HG02852 (cell line): ENCODE results near the gene HPSE2.
"Not testable (repeated sequence)": the region's sequence is repeated elsewhere in the genome, so short reads cannot be mapped to it uniquely, and the experiment has no call there.

Experiments
- ATAC-seq: cut with Tn5 transposase; IDR thresholded peaks from one replicate; pipeline ENCODE4 v1.9.1; 2021; ENCODE audit warnings: mild to moderate bottlenecking, moderate library complexity; ENCODE audit not compliant: unreplicated experiment

HPSE2 gene

DNA sequence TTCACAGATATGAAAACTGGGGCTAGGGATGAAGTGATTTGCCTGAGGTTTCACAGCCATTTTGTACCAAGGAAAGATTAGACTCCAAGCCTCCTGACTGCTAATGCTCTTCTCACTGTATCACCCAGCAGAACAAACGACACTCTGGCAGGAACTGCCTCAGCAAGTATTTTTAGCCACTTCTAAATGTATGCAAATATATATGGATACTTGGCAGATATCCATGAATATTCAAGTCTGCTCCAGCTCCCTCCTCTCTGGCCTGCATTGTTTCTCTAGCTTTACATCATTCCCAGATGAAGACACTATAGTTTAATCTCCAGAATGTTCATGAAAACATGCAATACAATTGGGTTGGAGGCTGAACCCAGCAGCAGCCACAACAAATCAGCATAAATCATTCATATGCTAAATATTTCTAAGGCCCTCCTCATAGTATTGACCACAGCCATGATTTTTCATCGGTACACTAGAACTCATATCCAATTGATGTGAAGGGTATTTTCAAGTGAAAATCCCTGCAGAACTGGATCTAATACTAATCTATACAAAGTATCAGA, 65.5 kb downstream of the HPSE2 start:
- no peak for ATAC-seq

DNA sequence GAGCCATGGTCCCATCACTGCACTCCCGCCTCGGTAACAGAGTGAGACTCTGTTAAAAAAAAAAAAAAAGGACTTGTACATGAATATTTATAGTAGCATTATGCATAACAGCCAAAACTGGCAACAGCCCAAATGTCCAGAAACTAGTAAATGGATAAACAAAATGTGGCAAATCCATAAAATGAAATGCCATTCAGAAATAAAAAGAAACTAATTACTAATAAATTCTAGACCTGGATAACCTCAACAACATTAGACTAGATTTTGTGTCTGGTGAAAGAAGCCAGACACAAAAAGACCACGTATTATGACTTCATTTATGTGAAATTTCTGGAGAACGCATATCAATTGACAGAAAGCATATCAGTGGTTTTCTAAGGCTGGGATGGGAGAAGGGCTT, 74.5 kb downstream of the HPSE2 start:
- no peak for ATAC-seq

DNA sequence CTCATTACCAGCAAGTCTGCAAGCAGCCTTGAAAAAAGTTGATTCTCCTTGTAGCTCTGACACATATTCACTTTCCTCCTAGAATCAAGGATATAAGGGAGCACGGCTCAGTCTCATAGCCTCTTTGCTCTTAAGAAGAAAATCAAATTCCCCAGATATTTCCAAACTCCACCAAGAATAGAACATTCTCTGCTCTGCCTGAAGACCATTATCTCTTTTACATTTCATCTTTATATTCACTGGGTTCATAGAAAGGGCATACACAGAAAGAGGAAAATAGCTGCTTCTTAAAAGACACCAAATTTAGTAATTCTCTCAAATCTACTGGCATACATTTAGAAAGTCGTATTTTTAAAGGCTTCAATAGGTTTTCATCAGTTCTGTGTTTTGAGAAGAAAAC, 92.0 kb downstream of the HPSE2 start:
- ATAC-seq: no peak

DNA sequence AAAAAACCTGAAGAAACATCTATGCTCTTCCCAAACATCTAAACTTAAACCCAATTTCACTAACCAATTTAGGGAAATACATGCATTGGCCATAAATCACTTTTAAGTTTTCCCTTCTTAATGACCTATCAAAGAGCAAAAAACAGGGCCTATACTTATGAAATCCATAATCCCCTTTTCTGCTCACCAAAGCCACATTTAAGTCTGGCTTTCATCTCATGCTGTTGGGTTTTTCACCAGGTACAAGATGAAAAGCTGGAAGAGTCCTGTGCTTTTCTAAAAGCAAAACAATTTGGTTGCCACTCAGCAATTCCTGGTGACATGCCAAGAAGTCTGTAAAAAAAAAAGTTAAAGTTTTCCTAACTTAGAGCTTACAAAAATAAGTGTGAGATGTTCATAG, 92.6 kb downstream of the HPSE2 start:
- ATAC-seq: no peak

DNA sequence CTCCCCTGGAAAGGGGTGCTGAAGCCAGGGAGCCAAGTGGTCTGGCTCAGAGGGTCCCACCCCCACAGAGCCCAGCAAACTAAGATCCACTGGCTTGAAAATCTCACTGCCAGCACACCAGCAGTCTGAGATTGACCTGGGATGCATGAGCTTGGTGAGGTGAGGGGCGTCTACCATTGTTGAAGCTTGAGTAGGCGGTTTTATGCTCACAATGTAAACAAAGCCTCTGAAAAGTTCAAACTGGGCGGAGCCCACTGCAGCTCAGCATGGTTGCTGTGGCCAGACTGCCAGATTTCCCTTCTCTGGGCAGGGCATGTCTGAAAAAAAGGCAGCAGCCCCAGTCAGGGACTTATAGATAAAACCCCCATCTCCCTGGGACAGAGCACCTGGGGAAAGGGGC, 102.8 kb downstream of the HPSE2 start:
- not testable (repeated sequence) for ATAC-seq

DNA sequence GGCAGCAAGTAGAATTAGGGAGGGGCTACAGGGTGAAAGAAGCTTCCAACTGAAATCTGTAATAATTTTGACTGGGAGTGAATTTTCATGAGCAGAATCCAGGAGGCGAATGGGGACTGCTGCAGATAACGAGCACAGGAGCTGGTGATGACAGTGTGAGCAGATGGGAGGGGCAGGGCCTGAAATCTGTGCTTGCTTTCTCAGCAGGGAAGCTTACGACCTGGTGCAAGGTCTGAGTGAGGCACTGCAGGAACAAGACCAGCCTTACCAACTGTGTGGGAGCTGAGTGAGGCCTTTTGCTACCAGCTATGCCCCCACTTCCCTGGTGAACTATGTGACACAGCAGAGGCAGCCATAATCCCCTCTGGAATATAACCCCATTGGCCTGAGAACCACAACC, 109.8 kb downstream of the HPSE2 start:
- no peak for ATAC-seq

DNA sequence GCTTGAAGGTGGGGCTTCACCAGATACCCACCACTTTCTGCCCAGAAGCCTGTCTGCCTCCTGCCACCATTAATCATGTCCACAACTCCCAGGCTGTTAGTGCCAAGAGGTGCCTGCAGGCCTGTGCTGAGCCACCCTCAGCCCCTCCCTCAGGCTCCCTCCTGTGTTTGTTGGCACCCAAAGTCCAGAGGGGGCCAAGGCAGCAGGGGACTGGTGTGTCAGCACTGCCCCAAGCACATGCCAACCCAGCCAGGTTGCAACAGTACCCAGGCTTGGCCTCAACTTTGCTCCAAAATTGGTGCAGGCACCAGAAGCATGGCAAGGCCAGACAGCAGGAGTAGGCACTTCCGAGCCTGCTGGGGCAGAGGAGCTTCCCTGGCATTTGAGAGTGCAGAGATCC, 111.3 kb downstream of the HPSE2 start:
- no peak for ATAC-seq

DNA sequence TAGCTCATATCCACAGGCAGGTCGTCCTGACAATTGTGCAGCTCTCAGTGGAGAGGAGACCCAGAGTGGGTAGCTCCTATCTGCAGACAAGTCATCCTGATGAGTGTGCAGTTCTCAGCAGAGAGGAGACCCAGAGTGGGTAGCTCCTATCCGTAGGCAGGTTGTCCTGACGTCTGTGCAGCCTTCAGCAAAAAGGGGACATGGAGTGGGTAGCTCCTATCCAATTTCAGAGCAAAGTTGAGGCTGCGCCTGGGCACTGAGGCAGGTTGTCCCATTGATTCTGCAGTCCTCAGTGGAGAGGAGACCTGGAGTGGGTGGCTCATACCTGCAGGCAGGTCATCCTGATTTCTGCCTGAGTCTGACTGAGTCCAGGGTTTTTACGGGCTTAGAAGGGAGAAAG, 111.8 kb downstream of the HPSE2 start:
- ATAC-seq: no peak

DNA sequence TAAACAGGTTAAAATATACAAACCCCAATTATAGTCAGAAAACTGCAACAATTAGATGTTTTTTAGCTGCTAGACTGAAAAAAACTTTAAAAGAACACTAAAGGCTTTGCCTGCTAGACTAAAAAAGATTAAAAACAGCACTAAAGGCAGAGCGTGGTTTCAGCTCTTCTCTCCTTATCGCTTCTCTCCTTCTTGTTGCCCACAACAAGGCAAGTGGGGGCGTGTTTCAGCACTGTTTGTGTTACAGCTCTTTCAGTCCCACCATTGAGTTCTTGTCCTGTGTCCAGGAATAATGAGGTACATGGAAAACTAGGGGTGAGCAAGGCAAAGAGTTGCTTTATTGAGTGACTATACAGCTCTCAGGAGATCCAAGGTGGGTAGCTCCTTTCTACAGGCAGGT, 112.3 kb downstream of the HPSE2 start:
- ATAC-seq: no peak

DNA sequence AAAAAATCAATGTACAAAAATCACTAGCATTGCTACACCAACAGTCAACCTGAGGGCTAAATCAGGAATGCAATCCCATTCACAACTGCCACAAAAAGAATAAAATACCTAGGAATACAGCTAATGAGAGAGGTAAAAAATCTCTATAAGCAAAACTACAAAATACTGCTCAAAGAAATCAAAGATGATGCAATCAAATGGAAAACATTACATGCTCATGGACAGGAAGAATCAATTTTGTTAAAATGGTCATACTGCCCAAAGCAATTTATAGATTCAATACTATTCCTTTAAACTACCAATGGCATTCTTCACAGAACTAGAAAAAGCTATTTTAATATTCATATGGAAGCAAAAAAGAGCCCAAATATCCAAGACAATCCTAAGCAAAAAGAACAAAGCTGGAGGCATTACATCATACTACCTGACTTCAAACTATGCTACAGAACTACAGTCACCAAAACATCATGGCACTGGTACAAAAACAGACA, 116.3 kb downstream of the HPSE2 start:
- ATAC-seq: no peak

DNA sequence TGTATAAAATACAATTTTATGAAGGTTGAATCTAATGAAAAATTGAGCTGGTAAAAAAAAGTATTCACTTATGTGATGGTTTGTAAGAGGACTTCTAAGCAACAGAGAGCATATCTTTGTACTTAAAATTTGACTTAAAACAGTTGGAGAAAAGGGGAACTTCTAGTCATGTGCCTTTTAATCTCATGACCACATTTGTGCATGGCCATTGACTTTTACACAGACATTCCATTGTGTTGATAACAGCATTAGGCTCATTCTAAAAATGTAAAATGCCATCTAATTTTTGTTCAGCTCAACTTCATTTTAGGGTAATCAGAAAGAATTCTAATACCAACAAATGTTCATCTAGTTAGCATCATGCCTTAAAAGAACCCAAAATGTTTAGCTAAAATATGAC, 119.9 kb downstream of the HPSE2 start:
- ATAC-seq: no peak

DNA sequence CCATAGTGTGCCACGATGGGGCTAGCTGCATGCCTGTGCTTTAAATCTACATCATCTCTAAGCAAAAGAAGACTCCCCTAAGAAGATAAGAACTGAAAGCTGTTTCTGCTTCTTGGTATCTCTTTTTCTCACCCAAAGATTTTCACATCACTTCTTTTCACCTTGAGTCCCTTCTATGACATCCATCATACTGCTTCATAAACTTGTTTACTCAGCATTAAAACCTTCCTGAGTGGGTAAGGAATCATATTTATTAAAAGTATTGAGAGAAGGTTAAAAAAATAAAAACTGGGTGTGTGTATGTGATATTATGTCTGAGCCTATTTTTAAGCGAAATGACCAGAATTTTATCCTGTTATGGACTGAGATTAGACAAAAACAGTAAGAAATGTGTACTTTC, 150.3 kb downstream of the HPSE2 start:
- no peak for ATAC-seq

DNA sequence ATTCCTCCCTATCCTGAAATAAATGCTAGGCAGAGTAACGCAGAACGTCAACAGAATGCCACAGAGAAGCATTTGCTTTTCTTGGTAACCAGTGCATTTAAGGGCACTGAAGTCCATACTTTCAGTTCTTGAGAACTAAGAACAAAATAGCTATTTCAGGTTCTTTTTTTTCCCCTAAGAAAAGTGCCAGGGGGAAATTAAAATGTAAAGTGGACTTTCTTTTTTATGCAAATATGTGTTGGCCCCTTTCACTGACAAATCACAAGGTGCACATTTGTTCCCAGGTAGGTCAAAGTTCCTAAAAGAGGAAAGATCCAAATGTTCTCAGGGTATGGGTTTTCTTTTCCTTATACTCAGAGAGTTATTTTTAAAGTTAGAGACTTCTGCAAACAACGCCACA, 151.5 kb downstream of the HPSE2 start:
- no peak for ATAC-seq

DNA sequence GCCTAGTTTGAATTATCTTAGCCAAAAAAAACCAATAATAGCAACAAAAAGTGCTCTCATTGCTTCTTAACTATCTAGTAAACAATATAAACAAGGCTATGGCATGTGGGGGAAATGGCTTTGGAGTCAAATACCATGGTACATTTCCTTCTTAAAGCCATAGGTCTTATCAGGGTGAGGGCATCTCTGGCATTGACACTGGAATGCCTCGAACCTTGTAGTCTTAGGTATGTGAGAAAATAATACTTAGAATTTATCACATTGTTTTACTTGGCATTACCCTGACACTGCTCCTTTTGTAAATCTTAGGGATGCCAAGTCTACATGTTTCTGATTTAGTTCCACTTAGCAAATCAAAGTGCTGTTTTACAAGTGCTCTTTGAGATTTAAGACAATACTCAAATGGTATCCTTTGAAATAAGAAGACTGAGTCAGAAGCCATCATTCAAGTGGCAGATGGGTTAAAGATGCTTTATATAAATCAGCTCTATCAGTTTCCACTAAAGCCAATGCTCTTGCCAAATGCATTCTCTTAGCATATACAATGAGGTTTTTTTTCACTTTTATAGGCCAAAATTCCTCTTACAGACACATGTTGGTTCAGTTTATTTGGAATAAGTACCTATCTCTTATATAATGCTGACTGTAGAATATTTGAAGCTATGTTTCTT, 155.2 kb downstream of the HPSE2 start:
- no peak for ATAC-seq

DNA sequence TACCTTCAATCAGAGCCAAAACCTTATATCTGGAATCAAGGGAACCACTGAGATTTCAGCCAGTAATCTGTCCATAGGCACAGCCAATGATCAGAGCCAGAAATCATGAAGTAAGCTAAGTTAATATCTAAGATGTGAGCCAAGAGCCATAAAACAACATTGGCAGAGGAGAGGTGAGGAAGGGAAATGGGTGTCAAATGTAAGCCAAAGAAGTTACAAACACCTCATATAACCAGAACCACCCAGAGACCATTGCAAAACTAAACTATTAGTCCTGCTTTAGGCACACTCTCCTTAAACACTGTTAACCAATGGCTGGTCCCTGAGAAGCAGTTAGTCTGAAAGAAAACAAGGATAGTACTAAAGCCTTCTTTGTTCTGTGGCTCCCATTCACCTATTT, 173.1 kb downstream of the HPSE2 start:
- no peak for ATAC-seq

DNA sequence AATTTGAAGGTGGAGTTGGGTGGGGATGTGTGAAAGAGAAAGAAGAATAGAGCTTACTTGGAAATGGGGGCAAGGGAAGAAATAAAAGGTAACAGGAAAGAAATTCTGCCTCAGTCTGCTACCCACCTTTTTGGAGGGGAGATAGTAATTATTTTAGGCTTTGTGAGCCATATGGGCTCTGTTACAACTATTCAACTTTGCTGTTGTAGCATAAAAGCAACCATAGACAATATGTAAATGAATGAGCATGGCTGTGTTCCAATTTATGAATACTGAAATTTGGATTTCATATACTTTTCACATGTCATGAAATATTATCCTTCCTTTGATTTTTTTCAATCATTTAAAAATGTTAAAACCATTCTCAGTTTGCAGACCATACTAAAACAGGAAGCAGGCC, 176.9 kb downstream of the HPSE2 start:
- no peak for ATAC-seq

DNA sequence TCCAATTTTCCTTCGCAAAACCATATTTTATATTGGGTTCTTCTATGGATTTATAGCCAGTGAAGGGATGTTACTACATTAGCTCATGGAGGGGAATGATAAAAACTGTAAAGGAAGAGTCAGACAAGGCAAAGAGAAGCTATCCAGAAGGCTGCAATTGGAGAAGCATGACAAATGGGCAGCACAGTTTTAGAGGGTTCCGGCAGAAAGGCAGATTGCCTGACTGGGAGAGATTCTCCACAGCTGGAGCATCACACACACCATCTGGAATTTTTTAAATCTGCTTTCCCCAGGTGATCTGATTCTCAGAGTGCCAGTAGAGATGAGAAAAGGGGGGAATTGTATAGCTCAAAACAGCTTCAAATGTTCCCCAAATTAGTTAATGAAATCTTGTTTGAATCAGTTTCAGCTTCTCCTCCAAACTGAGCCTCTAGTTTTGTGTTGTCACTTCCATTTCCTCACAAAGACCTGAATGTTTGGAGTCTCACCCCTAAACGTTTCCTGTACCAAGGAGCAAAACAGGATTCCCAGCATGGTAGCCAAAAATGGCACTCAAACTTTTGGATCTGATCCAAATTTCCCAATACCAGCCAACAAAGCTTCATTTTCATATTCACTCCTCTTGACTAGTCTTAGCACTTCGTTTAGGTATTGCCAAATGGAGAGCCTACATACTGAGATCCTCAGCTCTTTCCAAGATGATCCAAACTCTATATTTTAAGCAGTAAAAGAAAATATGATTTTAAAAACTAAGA, 177.5 kb downstream of the HPSE2 start:
- no peak for ATAC-seq

DNA sequence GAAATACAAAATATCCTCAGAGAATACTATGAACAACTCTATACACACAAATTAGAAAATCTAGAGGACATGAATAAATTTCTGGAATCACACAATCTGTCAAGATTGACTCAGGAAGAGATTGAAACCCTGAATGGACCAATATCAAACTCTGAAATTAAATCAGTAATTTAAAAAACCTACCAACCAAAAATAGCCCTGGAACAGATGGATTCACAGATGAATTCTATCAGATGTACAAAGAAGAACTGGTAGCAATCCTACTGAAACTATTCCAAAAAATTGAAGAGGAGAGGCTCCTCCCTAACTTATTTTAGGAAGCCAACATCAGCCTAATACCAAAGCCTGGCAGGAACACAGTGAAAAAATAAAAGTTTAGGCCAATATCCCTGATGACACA, 190.0 kb downstream of the HPSE2 start:
- no peak for ATAC-seq

DNA sequence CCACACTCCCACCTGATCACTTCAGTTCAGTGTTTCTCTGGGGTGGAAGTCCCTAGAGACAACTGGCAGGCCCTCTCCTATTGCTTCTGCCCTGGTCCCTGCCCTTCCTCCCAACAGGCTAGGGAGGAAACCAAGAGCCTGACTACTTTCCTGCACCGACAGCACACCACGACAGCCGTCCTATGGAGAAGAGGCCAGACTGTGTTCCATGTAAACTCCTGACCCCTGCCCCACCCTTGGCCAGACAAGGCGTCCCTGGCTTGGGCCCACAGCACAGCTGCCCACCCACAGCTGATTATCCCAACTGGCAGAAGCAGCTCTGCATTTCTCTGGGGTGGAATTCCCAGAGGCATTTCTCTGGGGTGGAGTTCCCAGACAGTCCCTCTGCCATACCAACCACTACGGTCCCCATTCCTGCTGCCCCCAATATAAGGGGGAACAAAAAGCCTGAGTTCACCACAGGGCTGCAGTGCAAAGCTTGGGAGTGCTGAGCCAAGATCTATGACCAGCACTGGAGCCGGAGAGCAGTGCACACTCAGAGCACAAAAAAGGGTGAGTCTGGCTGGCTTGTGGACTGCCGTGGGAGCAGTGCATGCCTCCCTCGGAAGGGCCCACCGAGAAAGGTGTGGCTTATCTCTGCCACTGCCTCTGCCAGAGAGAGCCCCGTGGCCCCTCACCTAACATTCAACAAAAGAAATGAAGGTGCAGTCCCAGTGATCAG, 193.4 kb downstream of the HPSE2 start:
- no peak for ATAC-seq

DNA sequence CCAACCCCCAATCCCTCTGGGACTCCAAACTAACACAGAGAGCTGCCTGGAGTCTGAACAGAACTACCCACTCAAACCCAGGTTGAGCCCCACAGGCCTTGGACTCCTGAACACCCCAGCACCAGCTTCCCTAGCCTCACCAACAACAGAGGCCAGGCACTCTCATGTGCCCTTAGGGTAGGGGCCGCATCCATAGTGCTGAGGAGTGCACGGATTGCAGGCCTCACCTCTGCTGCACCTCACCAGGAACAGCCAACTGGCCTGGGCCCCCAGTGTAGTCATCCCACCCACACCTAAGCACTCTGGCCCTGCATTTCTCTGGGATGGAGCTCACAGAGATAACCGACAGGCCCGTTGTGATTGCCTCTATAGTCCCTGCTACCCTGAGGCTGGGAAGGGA, 194.2 kb downstream of the HPSE2 start:
- no peak for ATAC-seq

DNA sequence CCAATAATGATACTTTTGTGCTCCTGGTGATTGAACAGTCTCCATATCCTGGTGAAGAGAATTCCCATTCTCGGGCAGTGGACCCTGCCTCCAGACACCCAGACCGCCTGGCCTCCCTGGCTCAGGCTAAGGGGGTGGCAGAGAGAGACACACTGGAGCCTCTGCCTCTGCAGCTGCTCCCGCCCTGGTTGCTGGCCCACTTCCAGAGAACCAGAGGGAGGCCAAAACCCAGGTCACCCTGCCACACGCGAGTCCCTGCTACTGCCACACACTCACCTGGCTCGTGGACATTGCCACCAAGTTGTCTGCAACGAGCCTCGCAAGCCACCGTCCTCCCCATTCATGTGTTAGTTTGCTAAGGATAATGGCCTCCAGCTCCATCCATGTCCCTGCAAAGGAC, 221.8 kb downstream of the HPSE2 start:
- ATAC-seq: no peak

DNA sequence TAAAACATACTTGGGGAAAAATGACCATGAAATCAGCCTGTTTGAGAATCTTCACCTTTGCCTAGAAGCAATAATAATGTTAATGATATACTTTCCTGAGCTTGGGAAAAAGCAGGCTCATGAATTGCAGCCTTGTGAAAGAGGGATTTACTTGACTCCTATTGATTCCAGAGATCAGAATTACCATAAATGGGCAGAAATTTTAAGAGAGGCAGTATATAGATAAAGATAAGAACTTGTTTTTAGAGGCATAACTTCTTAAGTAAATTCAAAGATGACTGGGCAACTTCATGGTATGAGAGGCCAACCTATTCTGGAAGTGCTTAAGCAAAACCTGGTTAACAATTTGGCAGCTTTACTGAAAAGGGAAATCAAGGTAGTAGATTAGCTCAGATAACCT, 225.4 kb downstream of the HPSE2 start:
- no peak for ATAC-seq
